ENCODE results near the gene FOXRED2. TPM values are rescaled to one million over a fixed set of nuclear protein-coding genes. Genes with fewer than 3 reads are reported as not detected.

The FOXRED2 gene
- polyA plus RNA-seq, 1 of the 3 experiments (the other 2 are of a cell fraction), result 7.9 TPM

GRCh38 chr22:36541831-36542411 lies 35.1 kb upstream of the FOXRED2 start (continued):
- TF ChIP-seq, protein P1, sequence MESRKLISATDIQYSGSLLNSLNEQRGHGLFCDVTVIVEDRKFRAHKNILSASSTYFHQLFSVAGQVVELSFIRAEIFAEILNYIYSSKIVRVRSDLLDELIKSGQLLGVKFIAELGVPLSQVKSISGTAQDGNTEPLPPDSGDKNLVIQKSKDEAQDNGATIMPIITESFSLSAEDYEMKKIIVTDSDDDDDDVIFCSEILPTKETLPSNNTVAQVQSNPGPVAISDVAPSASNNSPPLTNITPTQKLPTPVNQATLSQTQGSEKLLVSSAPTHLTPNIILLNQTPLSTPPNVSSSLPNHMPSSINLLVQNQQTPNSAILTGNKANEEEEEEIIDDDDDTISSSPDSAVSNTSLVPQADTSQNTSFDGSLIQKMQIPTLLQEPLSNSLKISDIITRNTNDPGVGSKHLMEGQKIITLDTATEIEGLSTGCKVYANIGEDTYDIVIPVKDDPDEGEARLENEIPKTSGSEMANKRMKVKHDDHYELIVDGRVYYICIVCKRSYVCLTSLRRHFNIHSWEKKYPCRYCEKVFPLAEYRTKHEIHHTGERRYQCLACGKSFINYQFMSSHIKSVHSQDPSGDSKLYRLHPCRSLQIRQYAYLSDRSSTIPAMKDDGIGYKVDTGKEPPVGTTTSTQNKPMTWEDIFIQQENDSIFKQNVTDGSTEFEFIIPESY (IDR thresholded peaks at IDR 0.05; ENCODE audit: borderline replicate concordance, low read depth), result no peak
- TF ChIP-seq SMC3 (IDR thresholded peaks at IDR 0.05; ENCODE audit: low read depth, low read length) (no peak), TAF1 (IDR thresholded peaks at IDR 0.05; ENCODE audit: borderline replicate concordance, low read depth, low read length) (peak; percentile 6; the same call in 1 of the 2 replicates), MXI1 (IDR thresholded peaks at IDR 0.05; ENCODE audit: low read depth, low read length) (no peak), RXRA (IDR thresholded peaks at IDR 0.05; ENCODE audit: borderline replicate concordance, low read depth) (peak; percentile 56; the same call in 1 of the 2 replicates), FOSL2 (IDR thresholded peaks at IDR 0.05; ENCODE audit: borderline replicate concordance, low read depth) (peak; percentile 89), IRF3 (IDR thresholded peaks at IDR 0.05; ENCODE audit: low read depth, low read length) (no peak), JUND (IDR thresholded peaks at IDR 0.05) (peak; percentile 78), RCOR1 (IDR thresholded peaks at IDR 0.05; ENCODE audit: low read length) (no peak), USF2 (IDR thresholded peaks at IDR 0.05; ENCODE audit: borderline replicate concordance, low read depth, low read length) (no peak), NFIC (IDR thresholded peaks at IDR 0.05; ENCODE audit: borderline replicate concordance) (peak; percentile 92), ELF1 (IDR thresholded peaks at IDR 0.05) (peak; percentile 66), GATA2 (CRISPR knock-in tag; IDR thresholded peaks at IDR 0.05) (no peak), USF1 (IDR thresholded peaks at IDR 0.05; ENCODE audit: borderline replicate concordance, low read depth) (no peak), EP300 (IDR thresholded peaks at IDR 0.05; ENCODE audit: borderline replicate concordance in 1 of 2, low read depth in 1 of 2, low read length in 1 of 2) (peak in 1 of 2 experiments; percentile 81; a peak in 1 of 4 replicates), TCF12 (IDR thresholded peaks at IDR 0.05) (peak; percentile 91), GABPA (IDR thresholded peaks at IDR 0.05; ENCODE audit: low read depth) (peak; percentile 15; the same call in 1 of the 2 replicates), CHD2 (IDR thresholded peaks at IDR 0.05; ENCODE audit: low read length, partially characterized antibody) (no peak), TEAD4 (IDR thresholded peaks at IDR 0.05; ENCODE audit: borderline replicate concordance, insufficient read depth) (no peak), FOXJ3 (CRISPR knock-in tag; IDR thresholded peaks at IDR 0.05) (no peak)
- TF ChIP-seq, protein P2, sequence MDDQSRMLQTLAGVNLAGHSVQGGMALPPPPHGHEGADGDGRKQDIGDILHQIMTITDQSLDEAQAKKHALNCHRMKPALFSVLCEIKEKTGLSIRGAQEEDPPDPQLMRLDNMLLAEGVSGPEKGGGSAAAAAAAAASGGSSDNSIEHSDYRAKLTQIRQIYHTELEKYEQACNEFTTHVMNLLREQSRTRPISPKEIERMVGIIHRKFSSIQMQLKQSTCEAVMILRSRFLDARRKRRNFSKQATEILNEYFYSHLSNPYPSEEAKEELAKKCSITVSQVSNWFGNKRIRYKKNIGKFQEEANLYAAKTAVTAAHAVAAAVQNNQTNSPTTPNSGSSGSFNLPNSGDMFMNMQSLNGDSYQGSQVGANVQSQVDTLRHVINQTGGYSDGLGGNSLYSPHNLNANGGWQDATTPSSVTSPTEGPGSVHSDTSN (IDR thresholded peaks at IDR 0.05), result peak; percentile 80
- TF ChIP-seq, protein P3, sequence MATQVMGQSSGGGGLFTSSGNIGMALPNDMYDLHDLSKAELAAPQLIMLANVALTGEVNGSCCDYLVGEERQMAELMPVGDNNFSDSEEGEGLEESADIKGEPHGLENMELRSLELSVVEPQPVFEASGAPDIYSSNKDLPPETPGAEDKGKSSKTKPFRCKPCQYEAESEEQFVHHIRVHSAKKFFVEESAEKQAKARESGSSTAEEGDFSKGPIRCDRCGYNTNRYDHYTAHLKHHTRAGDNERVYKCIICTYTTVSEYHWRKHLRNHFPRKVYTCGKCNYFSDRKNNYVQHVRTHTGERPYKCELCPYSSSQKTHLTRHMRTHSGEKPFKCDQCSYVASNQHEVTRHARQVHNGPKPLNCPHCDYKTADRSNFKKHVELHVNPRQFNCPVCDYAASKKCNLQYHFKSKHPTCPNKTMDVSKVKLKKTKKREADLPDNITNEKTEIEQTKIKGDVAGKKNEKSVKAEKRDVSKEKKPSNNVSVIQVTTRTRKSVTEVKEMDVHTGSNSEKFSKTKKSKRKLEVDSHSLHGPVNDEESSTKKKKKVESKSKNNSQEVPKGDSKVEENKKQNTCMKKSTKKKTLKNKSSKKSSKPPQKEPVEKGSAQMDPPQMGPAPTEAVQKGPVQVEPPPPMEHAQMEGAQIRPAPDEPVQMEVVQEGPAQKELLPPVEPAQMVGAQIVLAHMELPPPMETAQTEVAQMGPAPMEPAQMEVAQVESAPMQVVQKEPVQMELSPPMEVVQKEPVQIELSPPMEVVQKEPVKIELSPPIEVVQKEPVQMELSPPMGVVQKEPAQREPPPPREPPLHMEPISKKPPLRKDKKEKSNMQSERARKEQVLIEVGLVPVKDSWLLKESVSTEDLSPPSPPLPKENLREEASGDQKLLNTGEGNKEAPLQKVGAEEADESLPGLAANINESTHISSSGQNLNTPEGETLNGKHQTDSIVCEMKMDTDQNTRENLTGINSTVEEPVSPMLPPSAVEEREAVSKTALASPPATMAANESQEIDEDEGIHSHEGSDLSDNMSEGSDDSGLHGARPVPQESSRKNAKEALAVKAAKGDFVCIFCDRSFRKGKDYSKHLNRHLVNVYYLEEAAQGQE (IDR thresholded peaks at IDR 0.05; ENCODE audit: low read depth, low read length), result no peak
- TF ChIP-seq, protein P4, sequence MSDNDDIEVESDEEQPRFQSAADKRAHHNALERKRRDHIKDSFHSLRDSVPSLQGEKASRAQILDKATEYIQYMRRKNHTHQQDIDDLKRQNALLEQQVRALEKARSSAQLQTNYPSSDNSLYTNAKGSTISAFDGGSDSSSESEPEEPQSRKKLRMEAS (IDR thresholded peaks at IDR 0.05; ENCODE audit: low read depth), result peak; percentile 88

Data from SK-N-SH (cell line).